GM18511 (cell line): Measurements from ENCODE around the gene BUB1.
"Not testable (repeated sequence)": the region's sequence is repeated elsewhere in the genome, so short reads cannot be mapped to it uniquely, and the experiment has no call there.

Source experiments
- ATAC-seq: cut with Tn5 transposase; IDR thresholded peaks from one replicate; pipeline ENCODE4 v1.9.1; 2021; ENCODE audit warnings: mild to moderate bottlenecking, moderate library complexity; ENCODE audit not compliant: unreplicated experiment

BUB1 gene

GRCh38 chr2:110659248-110659647, 18.6 kb downstream of the BUB1 start:
- no peak for ATAC-seq

- peak; percentile 66 for ATAC-seq
These were observed 20.0 kb downstream of the BUB1 start for GRCh38 chr2:110657724-110658305.

- no peak for ATAC-seq
These were observed 22.2 kb downstream of the BUB1 start for GRCh38 chr2:110655701-110656100.

GRCh38 chr2:110653861-110654260, 24.0 kb downstream of the BUB1 start:
- no peak for ATAC-seq

GRCh38 chr2:110650346-110650745, 27.5 kb downstream of the BUB1 start:
- ATAC-seq = no peak

DNA sequence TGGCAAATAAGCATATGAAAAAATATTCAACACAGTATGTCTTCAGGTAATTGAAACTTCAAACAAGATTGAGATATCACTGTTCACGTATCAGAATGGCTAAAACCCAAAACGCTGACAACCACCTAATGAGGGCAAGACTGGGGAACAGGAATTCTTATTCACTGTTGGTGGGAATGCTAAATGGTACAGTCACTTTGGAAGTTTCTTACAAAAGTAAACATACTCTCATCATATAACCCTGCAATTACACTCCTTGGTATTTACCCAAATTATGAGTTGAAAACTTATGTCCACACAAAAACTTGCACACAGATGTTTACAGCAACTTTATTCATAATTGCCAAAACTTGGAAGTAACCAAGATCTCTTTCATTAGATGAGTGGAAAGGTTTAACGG, 30.1 kb downstream of the BUB1 start:
- ATAC-seq = no peak

GRCh38 chr2:110645616-110646015, 32.2 kb downstream of the BUB1 start:
- no peak for ATAC-seq

DNA sequence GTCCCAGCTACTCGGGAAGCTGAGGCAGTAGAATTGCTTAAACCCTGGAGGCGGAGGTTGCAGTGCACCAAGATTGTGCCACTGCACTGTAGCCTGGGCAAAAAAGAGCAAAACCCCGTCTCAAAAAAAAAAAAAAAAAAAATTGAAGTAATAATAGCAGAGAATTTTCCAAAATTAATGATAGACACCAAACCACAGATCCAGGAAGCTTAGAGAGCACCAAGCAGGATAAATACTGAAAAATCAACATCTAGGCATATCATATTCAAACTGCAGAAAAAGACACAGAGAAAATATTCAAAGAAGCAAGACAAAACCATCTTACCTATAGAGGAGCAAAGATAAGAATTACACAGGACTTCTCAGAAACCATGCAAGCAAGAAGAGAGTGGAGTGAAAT, 33.5 kb downstream of the BUB1 start:
- ATAC-seq = no peak

DNA sequence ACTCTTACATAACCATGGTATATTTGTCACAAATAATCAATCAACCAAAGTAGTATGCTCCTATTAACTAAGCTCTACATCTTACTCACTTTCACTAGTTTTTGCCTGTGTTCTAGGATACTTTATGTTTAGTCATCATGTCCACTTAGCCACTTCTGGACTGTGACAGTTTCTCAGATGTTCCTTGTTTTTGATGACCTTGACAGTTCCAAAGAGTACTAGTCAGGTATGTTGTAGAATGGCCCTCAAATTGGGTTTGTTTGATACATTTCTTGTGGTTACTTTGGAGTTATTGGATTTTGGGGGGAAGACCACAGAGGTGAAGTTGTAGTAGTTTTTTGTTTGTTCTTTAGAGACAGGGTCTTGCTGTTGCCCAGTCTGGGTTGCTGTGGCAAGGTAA, 35.5 kb downstream of the BUB1 start:
- ATAC-seq = no peak

DNA sequence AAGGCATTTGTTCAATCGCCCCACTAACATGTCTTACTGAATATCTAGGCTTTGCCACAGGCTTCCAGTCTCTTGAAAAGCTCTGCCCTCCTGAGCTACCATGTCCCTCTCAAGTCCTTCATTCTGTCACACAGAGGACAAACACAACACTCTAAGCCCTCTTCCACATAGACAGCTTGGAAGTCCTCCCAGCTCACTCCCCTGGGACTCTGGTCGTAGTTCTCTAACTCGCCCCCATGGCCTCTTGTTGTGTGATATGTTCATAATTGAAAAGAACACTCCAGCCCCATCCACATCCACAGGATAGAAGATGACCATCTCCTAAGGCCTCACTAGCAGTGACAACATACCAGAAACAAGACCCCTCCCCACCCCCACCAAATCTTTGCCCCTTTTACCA, 37.9 kb downstream of the BUB1 start:
- no peak for ATAC-seq

DNA sequence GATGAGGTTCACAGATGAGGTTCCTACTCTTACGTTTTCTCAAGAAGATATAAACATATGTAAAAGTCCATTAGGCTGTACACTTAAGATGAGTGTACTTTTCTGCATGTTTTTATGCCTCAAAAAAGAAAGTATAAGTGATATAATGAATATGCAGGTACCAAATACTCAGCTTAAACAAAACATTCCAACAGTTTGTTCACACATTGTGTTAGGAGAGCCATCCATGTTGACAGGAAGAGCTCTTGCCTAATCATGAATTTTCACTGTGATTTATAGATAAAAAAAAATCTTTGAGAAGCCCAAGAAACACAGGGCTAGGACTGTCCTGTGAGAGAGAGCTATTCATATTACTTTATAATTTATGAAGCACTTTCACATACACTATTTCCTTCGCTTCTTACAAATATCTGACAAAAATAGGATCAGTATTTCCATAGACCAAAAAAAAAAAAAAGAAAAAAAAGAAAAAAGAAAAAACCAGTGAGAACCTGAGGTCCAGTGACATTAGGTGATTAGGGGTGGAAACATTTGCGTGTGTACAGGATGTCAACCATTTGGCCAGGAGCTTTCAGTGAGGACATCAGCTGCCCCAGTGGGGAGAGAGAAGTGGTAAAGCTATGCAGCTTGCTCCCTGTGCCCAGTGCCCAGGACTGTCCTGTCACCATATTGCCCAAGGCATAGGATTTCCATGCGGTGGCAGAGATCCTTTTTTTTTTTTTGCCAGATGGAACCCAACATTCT, 38.7 kb downstream of the BUB1 start:
- no peak for ATAC-seq

GRCh38 chr2:110638004-110638403, 39.9 kb downstream of the BUB1 start:
- no peak for ATAC-seq

DNA sequence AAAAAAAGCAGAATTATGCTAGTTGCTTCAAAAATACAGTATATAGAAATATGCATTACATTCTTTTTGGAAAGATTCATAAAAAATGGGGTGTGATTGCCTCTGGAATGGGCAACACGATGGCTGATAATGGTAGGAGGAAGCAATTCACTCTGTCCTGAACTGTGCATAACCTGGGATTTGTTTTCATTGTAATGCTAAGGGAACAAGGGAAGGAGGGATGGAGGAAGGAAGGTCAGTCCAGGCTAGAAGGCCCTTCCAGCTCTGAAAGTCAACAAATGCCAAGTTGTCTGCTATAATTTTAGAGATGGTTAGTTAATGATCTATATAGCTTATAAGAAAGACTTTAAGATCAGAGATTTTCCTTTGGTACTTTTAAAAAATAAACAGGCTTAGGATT, 40.8 kb downstream of the BUB1 start:
- no peak for ATAC-seq

- not testable (repeated sequence) for ATAC-seq
These were observed 41.8 kb downstream of the BUB1 start for GRCh38 chr2:110635949-110636628.

GRCh38 chr2:110627348-110627747, 50.5 kb downstream of the BUB1 start:
- not testable (repeated sequence) for ATAC-seq

GRCh38 chr2:110619326-110619939, 58.4 kb downstream of the BUB1 start:
- not testable (repeated sequence) for ATAC-seq

DNA sequence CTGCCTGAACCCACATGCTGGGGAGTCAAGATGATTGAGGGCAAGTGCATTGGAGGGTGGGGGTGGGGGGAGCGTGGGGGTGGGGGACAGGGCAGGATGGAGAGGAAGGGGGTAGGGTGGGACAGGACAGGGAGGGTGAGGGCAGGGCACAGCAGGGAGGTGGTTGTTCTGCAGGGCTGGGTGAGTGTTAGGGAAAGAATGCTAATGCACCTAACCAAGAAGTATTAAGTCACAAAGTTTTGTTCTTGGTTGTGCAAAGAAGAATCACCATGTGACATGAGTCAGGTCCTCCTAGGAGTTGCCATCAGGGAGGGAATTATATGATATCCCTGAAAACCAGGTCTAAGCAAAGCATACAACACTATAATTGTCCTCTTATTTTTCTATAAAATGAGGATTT, 63.9 kb downstream of the BUB1 start:
- ATAC-seq = not testable (repeated sequence)

GRCh38 chr2:110610613-110611250, 67.1 kb downstream of the BUB1 start:
- not testable (repeated sequence) for ATAC-seq

DNA sequence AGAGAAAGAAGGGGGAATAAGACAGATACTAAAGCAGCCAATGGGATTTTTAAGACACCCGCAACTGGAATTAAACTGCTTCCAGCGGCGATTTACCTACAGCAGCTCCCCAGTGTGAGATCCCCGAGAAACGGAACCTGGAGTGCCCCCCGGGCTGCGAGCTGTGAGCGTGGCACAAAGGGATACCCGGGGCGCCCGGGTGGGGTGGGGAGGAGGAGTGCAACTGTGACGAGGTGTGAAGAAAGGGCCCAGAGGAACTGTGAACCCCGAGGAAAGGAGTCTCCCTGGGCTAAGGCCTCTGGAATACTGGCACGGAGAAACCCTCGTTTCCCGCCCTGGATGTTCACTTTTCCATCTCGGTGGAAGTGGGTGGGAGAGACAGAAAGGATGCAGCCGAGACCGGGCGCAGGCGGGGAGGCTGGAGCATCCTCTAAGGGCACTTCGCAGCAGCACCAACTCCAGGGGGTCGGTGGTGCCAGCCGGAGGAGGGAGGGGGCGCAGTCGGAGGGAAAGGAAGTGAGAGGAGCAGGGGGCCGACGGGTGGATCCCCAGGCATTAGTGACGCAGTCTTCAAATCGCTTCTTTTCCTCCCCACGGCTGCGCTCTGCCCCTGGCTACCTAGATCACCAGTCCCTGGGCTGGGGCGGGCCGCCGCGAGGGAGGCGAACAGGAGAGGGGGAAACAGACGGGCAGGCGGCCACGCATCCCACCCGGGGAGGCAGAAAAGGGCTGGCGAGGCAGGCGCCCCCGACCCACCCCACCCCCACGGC, 67.8 kb downstream of the BUB1 start:
- ATAC-seq = not testable (repeated sequence)

GRCh38 chr2:110608788-110609502, 68.9 kb downstream of the BUB1 start:
- ATAC-seq = not testable (repeated sequence)
